SU-DHL-6 (cell line): ENCODE data around the gene SNUPN.

Experiments used
- H2AFZ ChIP-seq: fragments of 200-600 bp; sonication (generic); 2 replicates; pipeline ENCODE4 v1.6.1; 2014; ENCODE audit warnings: low read depth, mild to moderate bottlenecking, moderate library complexity, mixed read lengths, antibody characterized with exemption, low read length; ENCODE audit not compliant: severe bottlenecking
- H3F3A ChIP-seq: fragments of 200-600 bp; shearing (Covaris generic); 2 replicates; pipeline ENCODE4 v1.6.0; 2016; ENCODE audit warnings: antibody characterized with exemption, mild to moderate bottlenecking; ENCODE audit not compliant: insufficient read depth
- H3K27ac ChIP-seq: fragments of 200-600 bp; sonication (generic); 2 replicates; pipeline ENCODE4 v1.5.1; 2016; ENCODE audit warnings: low read depth, mild to moderate bottlenecking, low read length, moderate library complexity, mixed read lengths
- H3K27me3 ChIP-seq: fragments of 200-600 bp; sonication (generic), shearing (Covaris generic); 2 replicates; pipeline ENCODE4 v1.6.0; 2014; ENCODE audit warnings: mild to moderate bottlenecking, low read length
- H3K36me3 ChIP-seq: fragments of 200-600 bp; sonication (generic); 2 replicates; pipeline ENCODE4 v1.6.1; 2014; ENCODE audit warnings: mild to moderate bottlenecking, low read length, mixed read lengths
- H3K4me2 ChIP-seq: fragments of 300-600, 200-600 bp; shearing (Covaris generic), sonication (generic); 2 replicates; pipeline ENCODE4 v1.6.0; 2014; ENCODE audit warnings: low read length, low read depth, mild to moderate bottlenecking; ENCODE audit not compliant: poor library complexity, severe bottlenecking
- H3K4me3 ChIP-seq: fragments of 200-600 bp; sonication (generic); 2 replicates; pipeline ENCODE4 v1.5.1; 2014; ENCODE audit warnings: antibody characterized with exemption, low read length, mild to moderate bottlenecking, mixed read lengths; ENCODE audit not compliant: insufficient read depth, poor library complexity, severe bottlenecking
- H3K79me2 ChIP-seq: fragments of 200-600 bp; sonication (generic); 2 replicates; pipeline ENCODE4 v1.6.1; 2014; ENCODE audit warnings: mild to moderate bottlenecking, low read length, moderate library complexity; ENCODE audit not compliant: insufficient read depth
- H3K9ac ChIP-seq: fragments of 200-600 bp; sonication (generic); 2 replicates; pipeline ENCODE4 v1.7.0; 2014; ENCODE audit warnings: mild to moderate bottlenecking, low read length
- H3K9me2 ChIP-seq: fragments of 200-600 bp; sonication (generic); replicated peaks from 2 replicates; pipeline ENCODE4 v1.6.1; 2014; ENCODE audit warnings: low read length; ENCODE audit not compliant: insufficient read depth
- H3K9me3 ChIP-seq: fragments of 200-600 bp; sonication (generic); 2 replicates; pipeline ENCODE4 v1.6.1; 2014; ENCODE audit warnings: low read length, mixed read lengths; ENCODE audit not compliant: insufficient read depth
- H4K20me1 ChIP-seq: fragments of 200-600 bp; sonication (generic); 2 replicates; pipeline ENCODE4 v1.6.1; 2014; ENCODE audit warnings: low read depth, mild to moderate bottlenecking, antibody characterized with exemption, low read length, moderate library complexity, mixed read lengths
- CTCF ChIP-seq: fragments of 200-600 bp; sonication (generic); IDR thresholded peaks from one replicate; pipeline ENCODE4 v1.5.1; 2017; ENCODE audit warnings: antibody characterized with exemption, mild to moderate bottlenecking, low read length, moderate library complexity; ENCODE audit not compliant: insufficient read depth, poor library complexity, severe bottlenecking
- EZH2phosphoT487 ChIP-seq: fragments of 200-600 bp; sonication (generic), shearing (Covaris generic); conservative IDR thresholded peaks from 2 replicates; pipeline ENCODE4 v1.6.1; 2018; ENCODE audit warnings: mild to moderate bottlenecking, antibody characterized with exemption, low read length, moderate library complexity, mixed read lengths

SNUPN gene

GRCh38 chr15:75672646-75673425, 47.3 kb upstream of the SNUPN start:
- Histone ChIP-seq H3K9me3 (no peaks in the 10 kb centered on the region), H4K20me1 (no peaks in the 10 kb centered on the region), H3K27me3 (no peaks in the 10 kb centered on the region), H3F3A (no peaks in the 10 kb centered on the region), H3K9ac (no peak overlapping the region), H2AFZ (no peak overlapping the region), H3K79me2 (no peaks in the 10 kb centered on the region), H3K4me3 (no peak overlapping the region), H3K27ac (no peak overlapping the region), H3K9me2 (no peaks in the 10 kb centered on the region), H3K4me2 (no peak overlapping the region), H3K36me3 (no peaks in the 10 kb centered on the region)
- TF ChIP-seq EZH2phosphoT487 (no peak), CTCF (no peak)

GRCh38 chr15:75671730-75672602, 46.4 kb upstream of the SNUPN start:
- Histone ChIP-seq H3K9me3 (no peaks in the 10 kb centered on the region), H2AFZ (no peak overlapping the region), H3K9ac (no peak overlapping the region), H3K4me3 (no peak overlapping the region), H4K20me1 (no peaks in the 10 kb centered on the region), H3K27me3 (no peaks in the 10 kb centered on the region), H3K9me2 (no peaks in the 10 kb centered on the region), H3F3A (no peaks in the 10 kb centered on the region), H3K27ac (no peak overlapping the region), H3K4me2 (no peak overlapping the region), H3K79me2 (no peaks in the 10 kb centered on the region), H3K36me3 (no peaks in the 10 kb centered on the region)
- no peak for TF ChIP-seq EZH2phosphoT487
- no peak for TF ChIP-seq CTCF

- H3K4me3 ChIP-seq = no peak overlapping the region
- H3K9me2 ChIP-seq = no peaks in the 10 kb centered on the region
- H3K27me3 ChIP-seq = no peaks in the 10 kb centered on the region
- H3K4me2 ChIP-seq = no peak overlapping the region
- no peaks in the 10 kb centered on the region for H4K20me1 ChIP-seq
- H3K79me2 ChIP-seq = no peaks in the 10 kb centered on the region
- H3K9me3 ChIP-seq = no peaks in the 10 kb centered on the region
- no peak overlapping the region for H3K9ac ChIP-seq
- H3F3A ChIP-seq = no peaks in the 10 kb centered on the region
- no peak overlapping the region for H2AFZ ChIP-seq
- TF ChIP-seq CTCF = no peak
- TF ChIP-seq EZH2phosphoT487 = no peak
- H3K27ac ChIP-seq = no peak overlapping the region
- H3K36me3 ChIP-seq = no peaks in the 10 kb centered on the region
These were observed 44.3 kb upstream of the SNUPN start for GRCh38 chr15:75669879-75670212.
